GM12878 (cell line): ENCODE data around the gene IL17RC. TPM values are rescaled to one million over a fixed set of nuclear protein-coding genes. Genes with fewer than 3 reads are reported as not detected.

Source experiments
- ATAC-seq: fragments of 200-7000 bp; cut with Tn5 transposase; 3 replicates; pipeline ENCODE4 v1.9.1; 2020; ENCODE audit warnings: mild to moderate bottlenecking, moderate library complexity
- BruUV-seq: library from RNA; stranded (reverse); fragments of 400-500 nt; replicated peaks from 2 replicates; lab custom pipeline; 2021; lab: Mats Ljungman, UMichigan
- CTCF ChIA-PET: fragments of 300-600 bp; sonication (Branson Sonifier 250); formaldehyde crosslinking; extraction: SDS; loops from one replicate; lab custom pipeline; 2021; ENCODE audit warnings: inconsistent platforms; lab: Yijun Ruan, JAX
- POLR2A ChIA-PET: fragments of 350-600 bp; formaldehyde crosslinking; extraction: SDS; loops from one replicate; lab custom pipeline; 2021; ENCODE audit warnings: inconsistent platforms; lab: Charles Lee
- RAD21 ChIA-PET: fragments of 300-600 bp; sonication (Branson Sonifier 250); formaldehyde crosslinking; loops from one replicate; lab custom pipeline; 2023; ENCODE audit warnings: antibody characterized with exemption; ENCODE audit not compliant: unreplicated experiment; lab: Charles Lee
- SMC1A ChIA-PET: fragments of 300-600 bp; sonication (Branson Sonifier 250); formaldehyde crosslinking; loops from one replicate; lab custom pipeline; 2023; ENCODE audit not compliant: unreplicated experiment, uncharacterized antibody; lab: Charles Lee
- DNase-seq: peaks from one replicate; pipeline ENCODE4 v3.0.0-alpha.2; 2011; ENCODE audit warnings: low read depth, low spot score
- FAIRE-seq: peaks from 3 replicates; lab custom pipeline; 2011; peaks lifted over from hg19 to GRCh38; lab: Jason Lieb, UNC
- H2AFZ ChIP-seq: 2 replicates; pipeline ENCODE4 v1.6.0; 2011; ENCODE audit warnings: low read depth, low read length, control low read depth; ENCODE audit not compliant: control insufficient read depth
- H3K27ac ChIP-seq: 2 replicates; pipeline ENCODE4 v1.5.1; 2011; ENCODE audit warnings: control low read depth; ENCODE audit not compliant: control insufficient read depth, insufficient read depth
- H3K27me3 ChIP-seq, 2 experiments: replicated peaks in 1 of 2; 2 replicates each; pipeline versions ENCODE4 v1.6.0 to v1.6.1; 2011; ENCODE audit warnings: low read length in 1 of 2; ENCODE audit not compliant: control insufficient read depth in 2 of 2, insufficient read depth in 2 of 2
- H3K36me3 ChIP-seq, 2 experiments: 2 replicates each; pipeline ENCODE4 v1.5.1; 2011; ENCODE audit warnings: low read length in 1 of 2; ENCODE audit not compliant: control insufficient read depth in 2 of 2, insufficient read depth in 2 of 2
- H3K4me1 ChIP-seq: 2 replicates; pipeline ENCODE4 v1.6.1; 2011; ENCODE audit warnings: mild to moderate bottlenecking, low read length, moderate library complexity, mixed read lengths; ENCODE audit not compliant: control insufficient read depth, insufficient read depth
- H3K4me2 ChIP-seq: 2 replicates; pipeline ENCODE4 v1.6.0; 2011; ENCODE audit warnings: control low read depth; ENCODE audit not compliant: control insufficient read depth, insufficient read depth
- H3K4me3 ChIP-seq: fragments of 200-600 bp; sonication (generic); 2 replicates; pipeline ENCODE4 v1.5.1; 2016
- H3K79me2 ChIP-seq: 2 replicates; pipeline ENCODE4 v1.6.0; 2011; ENCODE audit warnings: low read length; ENCODE audit not compliant: control insufficient read depth, insufficient read depth
- H3K9ac ChIP-seq: 2 replicates; pipeline ENCODE4 v1.8.0; 2011; ENCODE audit warnings: low read length, control low read depth, mixed read lengths; ENCODE audit not compliant: control insufficient read depth, insufficient read depth
- H3K9me3 ChIP-seq: replicated peaks from 3 replicates; pipeline ENCODE4 v1.5.1; 2011; ENCODE audit warnings: mild to moderate bottlenecking, low read length; ENCODE audit not compliant: control insufficient read depth, insufficient read depth
- H4K20me1 ChIP-seq: 2 replicates; pipeline ENCODE4 v1.6.0; 2011; ENCODE audit not compliant: control insufficient read depth, insufficient read depth
- BCL11A ChIP-seq: IDR thresholded peaks from 2 replicates; pipeline ENCODE4 v1.6.1; 2011; ENCODE audit warnings: low read depth, low read length
- JUND ChIP-seq: IDR thresholded peaks from 2 replicates; pipeline ENCODE4 v1.6.1; 2012; ENCODE audit warnings: low read depth, mild to moderate bottlenecking, low read length, improper control_type of control experiment, moderate library complexity
- NFXL1 ChIP-seq: fragments of 450-650 bp; IDR thresholded peaks from 2 replicates; pipeline ENCODE4 v1.6.1; 2017; ENCODE audit warnings: antibody characterized with exemption, mild to moderate bottlenecking, borderline replicate concordance
- NR2C2 ChIP-seq: IDR thresholded peaks from 2 replicates; pipeline ENCODE4 v1.6.1; 2011; ENCODE audit warnings: borderline replicate concordance, low read depth; ENCODE audit not compliant: control insufficient read depth, insufficient read length
- RUNX3 ChIP-seq: IDR thresholded peaks from 2 replicates; pipeline ENCODE4 v1.6.1; 2012; ENCODE audit warnings: low read length, inconsistent platforms
- SP1 ChIP-seq: IDR thresholded peaks from one replicate; pipeline ENCODE4 v1.6.1; 2011; ENCODE audit warnings: low read depth, low read length
- TARDBP ChIP-seq: IDR thresholded peaks from 2 replicates; pipeline ENCODE4 v1.6.1; 2016; ENCODE audit warnings: borderline replicate concordance
- WRNIP1 ChIP-seq: IDR thresholded peaks from 2 replicates; pipeline ENCODE4 v1.6.1; 2011; ENCODE audit warnings: low read depth, low read length, improper control_type of control experiment, borderline replicate concordance
- YY1 ChIP-seq: IDR thresholded peaks from 2 replicates; pipeline ENCODE4 v1.6.1; 2011; ENCODE audit warnings: low read depth, mild to moderate bottlenecking, low read length
- ZNF274 ChIP-seq: IDR thresholded peaks from one replicate; pipeline ENCODE4 v1.8.0; 2011; ENCODE audit not compliant: insufficient read length, insufficient read depth
- ZNF622 ChIP-seq: fragments of 450-650 bp; IDR thresholded peaks from 2 replicates; pipeline ENCODE4 v1.6.1; 2017; ENCODE audit warnings: mild to moderate bottlenecking, inconsistent platforms
- WGBS: methylation state at CpG from one replicate; pipeline ENCODE4 v1.1.6; 2016; ENCODE audit warnings: low lambda C conversion rate; ENCODE audit not compliant: insufficient replicate concordance, insufficient coverage; ENCODE audit errors: missing lambda C conversion rate; 5-methylcytosine and 5-hydroxymethylcytosine counted together
- in situ Hi-C: fragments of 300-500 bp; cut with MboI; formaldehyde crosslinking; loops from 9 replicates; pipeline ENCODE4 v1.14.3; 2018; ENCODE audit warnings: mixed read lengths
- intact Hi-C: fragments of 100-400 bp; cut with micrococcal nuclease; formaldehyde crosslinking; loops from one replicate; pipeline ENCODE4 v1.14.2; 2022; ENCODE audit not compliant: unreplicated experiment
- polyA plus RNA-seq, 11 experiments: library from polyadenylated mRNA; depleted of rRNA in 4 of 11; unstranded in 6 of 11; stranded (reverse) in 5 of 11; fragments of >200 nt; fragmentation: Nextera tagmentation in 4 of 11; fragmentation: Illumina TruSeq in 1 of 11; extraction: Ambion mirVana in 4 of 11; extraction: Trizol in 1 of 11; gene quantifications; 1 replicate in 1 of 11; 2 replicates in 10 of 11; pipeline versions ENCODE4 v1.2.1 to v1.2.3, GENCODE V29; 2011 to 2016; ENCODE audit warnings: inconsistent platforms in 2 of 11, missing spikeins in 2 of 11, low read depth in 1 of 11
- total RNA-seq, 4 experiments: library from RNA; depleted of rRNA in 3 of 4; stranded (reverse); fragments of >200 nt in 3 of 4; fragmentation: Illumina TruSeq in 1 of 4; extraction: Trizol in 1 of 4; gene quantifications; 2 replicates each; pipeline versions ENCODE4 v1.2.1 to v1.2.3, GENCODE V29; 2013 to 2021

Gene IL17RC
- total and polyA plus RNA-seq, 10 of the 15 experiments (the other 5 are each of a cell fraction or from before 2014, with no cell fraction given), result 0.07 to 4.4 (median 0.34) TPM; not detected in 3

- Histone ChIP-seq H3K27ac (no peak overlapping the region; the same call in 1 of the 2 replicates), H4K20me1 (no peaks in the 10 kb centered on the region), H3K4me3 (no peak overlapping the region), H3K36me3 (no peaks in the 10 kb centered on the region; a peak in 2 of 4 replicates), H3K27me3 (no peaks in the 10 kb centered on the region), H3K9ac (no peak overlapping the region), H3K4me1 (peaks cover 8% of the 10 kb centered on the region), H3K4me2 (no peak overlapping the region), H3K79me2 (no peaks in the 10 kb centered on the region)
- SMC1A ChIA-PET, result interaction anchor here (1.0 to 2.0 kb wide), 3 partner anchors 9 to 23 kb away, joined by 6 to 7 read pairs (median 7); no protein-coding TSS in a partner anchor
- WGBS, result 54% methylated on average over 5 of the region's 5 CpGs
- POLR2A ChIA-PET, result interaction anchor here (0.6 to 2.8 kb wide), 4 partner anchors 9 to 74 kb away, joined by 3 to 9 read pairs (median 6); no protein-coding TSS in a partner anchor
- TF ChIP-seq RUNX3, result peak; percentile 61
- no peak for TF ChIP-seq JUND
- TF ChIP-seq, all 136 proteins: peak for 1
- Histone ChIP-seq H3K9me3 (no peaks in the 10 kb centered on the region), H2AFZ (peak overlapping the region; percentile 48)
- BruUV-seq, result no TSS peak
- in situ Hi-C loops, result no loop called here
- ATAC-seq (no peak), DNase-seq (no peak), FAIRE-seq (no peak)
- intact Hi-C loops, result no loop called here
- ChIA-PET CTCF (interaction anchor here (1.6 kb wide), 1 partner anchor 30 kb away, joined by 7 read pairs; no protein-coding TSS in a partner anchor), RAD21 (no interaction called here)
Measured at GRCh38 chr3:9901967-9902366, 14.9 kb upstream of the IL17RC start.

- H4K20me1 ChIP-seq, result no peaks in the 10 kb centered on the region
- POLR2A ChIA-PET, result interaction anchor here (0.6 to 2.8 kb wide), 6 partner anchors 9 to 73 kb away, joined by 3 to 9 read pairs (median 4); partner anchors contain the start of gene CIDEC
- FAIRE-seq (no peak), ATAC-seq (peak; percentile 10; the same call in 1 of the 3 replicates), DNase-seq (no peak)
- no peaks in the 10 kb centered on the region for H3K9me3 ChIP-seq
- TF ChIP-seq NR2C2 (no peak), ZNF622 (no peak), WRNIP1 (no peak), BCL11A (no peak), NFXL1 (no peak), YY1 (no peak), SP1 (no peak), TARDBP (no peak), ZNF274 (no peak)
- CTCF ChIA-PET, result interaction anchor here (1.6 kb wide), 1 partner anchor 29 kb away, joined by 7 read pairs; no protein-coding TSS in a partner anchor
- H3K4me2 ChIP-seq, result no peak within 1 kb of the TSS
- intact Hi-C loops (no loop called here), in situ Hi-C loops (no loop called here)
- no peak within 1 kb of the TSS for H3K9ac ChIP-seq
- no peaks in the 10 kb centered on the region for H3K79me2 ChIP-seq
- SMC1A ChIA-PET, result interaction anchor here (1.1 to 2.0 kb wide), 2 partner anchors 8 to 13 kb away, joined by 7 read pairs; no protein-coding TSS in a partner anchor
- peak within 1 kb of the TSS; percentile 48 for H2AFZ ChIP-seq
- H3K27ac ChIP-seq, result no peak within 1 kb of the TSS; the same call in 1 of the 2 replicates
- no peaks in the 10 kb centered on the region for H3K27me3 ChIP-seq
- BruUV-seq, result no TSS peak
- H3K4me1 ChIP-seq, result peaks cover 8% of the 10 kb centered on the region
- no peak within 1 kb of the TSS for H3K4me3 ChIP-seq
- 66% methylated on average over 13 of the region's 13 CpGs for WGBS
- RAD21 ChIA-PET, result interaction anchor here (0.9 kb wide), 1 partner anchor 18 kb away, joined by 3 read pairs; no protein-coding TSS in a partner anchor
- H3K36me3 ChIP-seq, result no peaks in the 10 kb centered on the region; a peak in 1 of 4 replicates
Measured at GRCh38 chr3:9902372-9903237, 14.3 kb upstream of the IL17RC start, which contains the start of gene IL17RE. Gene IL17RE, plus strand, starts transcription at chr3:9902848. Its CDS starts 85 bp downstream, at chr3:9902933.
